GM20000 (cell line): Measurements from ENCODE around the gene CCDC74A.
"Not testable (repeated sequence)": the region's sequence is repeated elsewhere in the genome, so short reads cannot be mapped to it uniquely, and the experiment has no call there.

Experiments used
- DNase-seq: peaks from one replicate; pipeline ENCODE4 v3.0.0; 2012; ENCODE audit warnings: low spot score
- TF ChIP-seq, protein P1 (sequence below): IDR thresholded peaks from 2 replicates; pipeline ENCODE4 v1.5.1; 2012; ENCODE audit warnings: mild to moderate bottlenecking, control low read depth; ENCODE audit errors: extremely low read depth, missing control alignments

The CCDC74A gene

DNA sequence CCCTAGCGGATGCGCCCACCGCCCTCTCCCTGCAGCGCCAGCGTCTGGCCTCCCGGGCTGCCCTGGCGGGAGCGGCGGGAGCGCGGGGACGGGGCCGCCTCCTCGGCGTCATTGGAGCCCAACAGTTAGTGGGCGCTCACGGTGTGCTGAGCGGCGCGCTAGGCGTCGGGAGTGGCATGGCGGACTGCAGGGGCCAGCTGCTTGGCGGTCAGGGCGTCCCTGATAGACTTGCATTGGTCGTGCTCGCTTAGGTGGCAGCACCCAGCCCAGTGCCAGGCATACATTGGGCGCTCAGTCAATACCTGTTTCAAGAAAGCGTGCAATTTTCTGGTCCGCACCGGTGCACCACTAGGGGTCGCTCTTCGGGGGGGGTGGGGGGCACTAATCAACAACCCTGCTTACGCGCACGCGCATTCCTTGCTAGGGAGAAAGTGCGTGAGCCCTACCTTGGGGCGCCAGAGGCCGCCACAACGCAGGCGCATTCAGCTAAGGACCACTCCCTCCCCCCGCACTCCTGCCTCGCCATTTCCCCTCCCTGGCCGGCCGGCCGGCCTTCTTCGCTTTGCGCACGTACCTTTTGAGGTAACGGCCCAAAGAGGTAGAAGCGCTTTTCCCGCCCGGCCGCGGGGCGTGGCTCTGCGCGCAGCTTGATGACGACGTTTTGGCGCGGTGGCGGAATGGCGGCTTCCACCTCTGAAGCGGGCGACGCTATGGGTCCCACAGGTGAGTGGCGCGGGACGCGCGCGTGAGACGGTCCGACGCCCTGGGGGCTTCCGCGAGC, 35.1 kb upstream of the CCDC74A start:
- TF ChIP-seq, protein P1, sequence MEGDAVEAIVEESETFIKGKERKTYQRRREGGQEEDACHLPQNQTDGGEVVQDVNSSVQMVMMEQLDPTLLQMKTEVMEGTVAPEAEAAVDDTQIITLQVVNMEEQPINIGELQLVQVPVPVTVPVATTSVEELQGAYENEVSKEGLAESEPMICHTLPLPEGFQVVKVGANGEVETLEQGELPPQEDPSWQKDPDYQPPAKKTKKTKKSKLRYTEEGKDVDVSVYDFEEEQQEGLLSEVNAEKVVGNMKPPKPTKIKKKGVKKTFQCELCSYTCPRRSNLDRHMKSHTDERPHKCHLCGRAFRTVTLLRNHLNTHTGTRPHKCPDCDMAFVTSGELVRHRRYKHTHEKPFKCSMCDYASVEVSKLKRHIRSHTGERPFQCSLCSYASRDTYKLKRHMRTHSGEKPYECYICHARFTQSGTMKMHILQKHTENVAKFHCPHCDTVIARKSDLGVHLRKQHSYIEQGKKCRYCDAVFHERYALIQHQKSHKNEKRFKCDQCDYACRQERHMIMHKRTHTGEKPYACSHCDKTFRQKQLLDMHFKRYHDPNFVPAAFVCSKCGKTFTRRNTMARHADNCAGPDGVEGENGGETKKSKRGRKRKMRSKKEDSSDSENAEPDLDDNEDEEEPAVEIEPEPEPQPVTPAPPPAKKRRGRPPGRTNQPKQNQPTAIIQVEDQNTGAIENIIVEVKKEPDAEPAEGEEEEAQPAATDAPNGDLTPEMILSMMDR: peak; percentile 76
- peak; percentile 98 for DNase-seq

DNA sequence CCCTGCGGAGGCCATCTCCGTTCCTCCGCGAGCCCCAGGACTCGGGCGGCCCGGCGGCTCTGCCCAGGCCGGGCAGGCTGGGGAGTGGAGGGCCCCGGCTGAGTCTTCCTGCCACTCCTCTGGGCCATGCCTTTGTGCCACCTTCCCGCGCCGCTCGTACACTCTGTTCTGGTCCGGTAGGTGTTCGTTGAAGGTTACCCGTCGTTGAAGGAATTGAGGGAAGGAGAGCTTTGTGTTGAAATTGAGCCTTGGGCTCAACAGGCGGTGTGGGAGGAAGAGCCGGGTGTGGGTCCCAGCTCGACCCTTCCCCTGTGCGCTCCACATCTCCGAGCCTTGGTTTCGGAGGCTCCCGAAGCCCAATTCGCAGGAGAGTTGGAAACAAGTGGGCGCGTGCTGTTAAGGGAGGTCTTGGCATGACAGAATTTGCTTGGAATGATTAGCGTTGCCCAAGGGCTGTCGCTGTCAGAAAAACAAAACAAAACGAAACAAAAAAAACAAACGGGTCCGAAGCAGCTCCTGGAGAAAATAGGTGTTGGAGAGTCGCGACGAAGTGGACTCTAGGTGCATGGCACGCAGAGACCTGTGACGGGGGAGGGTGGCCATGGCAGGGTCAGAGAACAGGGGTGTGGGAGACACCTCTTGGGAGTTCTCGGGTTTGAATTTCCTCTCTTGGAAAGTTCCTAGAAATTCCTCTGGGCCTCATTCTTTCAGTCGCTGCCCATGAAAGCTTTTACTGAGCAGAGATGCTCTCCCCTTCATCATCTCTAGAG, 34.3 kb upstream of the CCDC74A start:
- TF ChIP-seq, protein P1: no peak
- no peak for DNase-seq

DNA sequence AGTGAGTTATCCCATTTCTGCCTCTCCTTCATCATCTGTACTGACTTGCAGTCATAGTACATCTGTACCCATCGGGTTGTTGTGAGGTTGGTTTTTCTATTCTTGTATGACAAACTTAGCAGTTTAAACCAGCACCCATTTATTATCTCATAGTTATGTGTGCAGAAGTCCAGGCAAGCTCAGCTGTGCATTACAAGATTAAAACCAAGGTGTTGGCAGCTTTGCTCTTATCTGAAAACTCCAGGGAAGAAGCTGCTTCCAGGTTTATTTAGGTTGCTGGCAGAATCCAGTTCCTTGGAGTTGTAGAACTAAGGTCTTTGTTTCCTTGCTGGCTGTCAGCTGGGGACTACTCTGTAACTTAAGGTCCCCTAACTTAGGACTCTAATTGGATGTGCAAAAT, 32.2 kb upstream of the CCDC74A start:
- not testable (repeated sequence) for DNase-seq

DNA sequence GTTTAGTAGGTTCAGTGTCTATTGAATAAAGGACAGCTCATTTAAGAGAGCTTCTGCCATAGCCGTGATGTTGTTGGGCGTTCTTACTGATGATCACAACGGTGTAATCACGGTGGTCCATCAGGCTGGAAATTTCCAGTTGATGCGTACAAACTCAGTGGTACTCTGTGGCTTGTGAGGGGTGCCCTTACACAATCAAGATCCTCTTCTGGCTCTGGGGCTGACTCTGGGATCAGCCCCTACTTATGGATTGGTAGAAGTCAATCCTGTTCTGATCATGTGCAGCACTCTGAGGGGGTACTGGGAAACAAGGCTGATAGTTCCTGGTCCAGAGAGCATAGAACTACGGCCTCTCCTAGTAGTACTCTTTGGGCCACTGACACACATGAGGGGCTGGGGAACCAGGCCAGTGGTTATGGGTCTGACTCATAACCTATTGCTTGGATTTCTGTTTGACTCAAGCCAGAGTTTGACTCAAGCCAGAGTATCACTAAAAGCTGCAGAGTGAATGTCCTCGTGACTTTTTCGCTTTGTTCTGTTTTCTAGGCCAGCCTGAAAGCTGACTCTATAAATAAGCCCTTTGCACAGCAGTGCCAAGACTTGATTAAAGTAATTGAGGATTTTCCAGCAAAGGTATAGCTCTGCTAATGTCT, 29.2 kb upstream of the CCDC74A start:
- not testable (repeated sequence) for DNase-seq

DNA sequence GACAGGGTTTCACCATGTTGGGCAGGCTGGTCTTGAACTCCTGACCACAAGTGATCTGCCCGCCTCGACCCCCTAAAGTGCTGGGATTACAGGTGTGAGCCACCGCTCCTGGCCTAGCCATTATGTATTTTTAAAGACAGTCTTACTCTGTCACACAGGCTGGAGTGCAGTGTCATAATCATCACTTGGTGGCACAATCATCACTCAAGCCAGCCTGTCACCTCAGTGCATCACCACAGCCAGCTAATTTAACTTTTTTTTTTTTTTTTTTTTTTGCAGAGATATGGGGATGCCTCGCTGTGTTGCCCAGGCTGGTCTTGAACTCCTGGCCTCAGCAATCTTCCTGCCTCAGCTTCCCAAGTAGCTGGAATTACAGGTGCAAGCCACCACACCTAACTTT, 24.1 kb upstream of the CCDC74A start:
- DNase-seq: not testable (repeated sequence)

DNA sequence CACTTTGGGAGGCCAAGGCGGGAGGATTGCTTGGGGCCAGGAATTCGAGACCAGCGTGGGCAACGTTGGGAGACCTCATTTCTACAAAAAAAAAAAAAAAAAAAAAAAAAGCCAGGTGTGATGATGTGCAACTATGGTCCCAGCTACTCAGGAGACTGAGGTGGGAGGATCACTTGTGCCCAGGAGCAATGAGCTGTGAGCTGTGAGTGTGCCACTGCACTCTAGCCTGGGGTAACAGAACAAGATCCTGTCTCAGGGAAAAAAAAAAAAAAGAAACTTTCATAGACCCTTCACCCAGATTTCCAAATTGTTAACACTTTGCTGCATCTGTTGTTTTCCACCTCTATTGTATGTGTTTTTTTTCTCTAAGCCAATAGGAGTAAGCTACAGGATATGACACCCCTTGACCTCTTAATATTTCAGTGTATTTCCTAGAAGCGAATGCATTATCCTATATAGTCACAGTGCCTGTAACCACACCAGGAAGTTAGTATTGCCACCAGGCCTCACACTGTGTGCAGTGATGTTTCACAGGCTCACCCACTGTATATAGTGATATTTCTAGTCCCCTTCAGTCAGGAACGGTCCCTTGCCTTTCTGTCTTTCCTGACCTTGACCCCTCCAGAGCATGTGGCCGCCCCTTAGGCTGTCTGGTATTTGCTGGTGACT, 23.5 kb upstream of the CCDC74A start:
- not testable (repeated sequence) for DNase-seq

DNA sequence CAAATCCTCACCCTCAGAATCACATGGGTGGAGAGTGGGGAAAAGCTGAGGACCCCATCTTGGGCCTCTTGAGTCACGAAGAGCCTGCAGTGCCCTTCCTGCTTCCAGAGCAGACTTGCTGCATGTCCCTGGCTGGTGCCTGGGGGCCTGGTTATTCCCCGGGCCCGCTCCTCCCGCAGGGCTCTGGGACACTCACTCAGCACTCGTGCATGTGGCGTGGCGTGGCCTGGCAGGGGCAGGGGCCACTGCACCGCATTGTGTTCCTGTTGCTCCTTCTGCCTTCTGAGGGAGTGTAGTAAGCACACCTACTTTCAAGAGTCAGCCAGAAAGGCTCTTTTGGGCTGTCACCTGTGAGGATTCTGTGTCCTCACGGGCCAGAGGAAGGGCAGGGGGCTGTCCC, 18.1 kb upstream of the CCDC74A start:
- no peak for DNase-seq
- TF ChIP-seq, protein P1: no peak

DNA sequence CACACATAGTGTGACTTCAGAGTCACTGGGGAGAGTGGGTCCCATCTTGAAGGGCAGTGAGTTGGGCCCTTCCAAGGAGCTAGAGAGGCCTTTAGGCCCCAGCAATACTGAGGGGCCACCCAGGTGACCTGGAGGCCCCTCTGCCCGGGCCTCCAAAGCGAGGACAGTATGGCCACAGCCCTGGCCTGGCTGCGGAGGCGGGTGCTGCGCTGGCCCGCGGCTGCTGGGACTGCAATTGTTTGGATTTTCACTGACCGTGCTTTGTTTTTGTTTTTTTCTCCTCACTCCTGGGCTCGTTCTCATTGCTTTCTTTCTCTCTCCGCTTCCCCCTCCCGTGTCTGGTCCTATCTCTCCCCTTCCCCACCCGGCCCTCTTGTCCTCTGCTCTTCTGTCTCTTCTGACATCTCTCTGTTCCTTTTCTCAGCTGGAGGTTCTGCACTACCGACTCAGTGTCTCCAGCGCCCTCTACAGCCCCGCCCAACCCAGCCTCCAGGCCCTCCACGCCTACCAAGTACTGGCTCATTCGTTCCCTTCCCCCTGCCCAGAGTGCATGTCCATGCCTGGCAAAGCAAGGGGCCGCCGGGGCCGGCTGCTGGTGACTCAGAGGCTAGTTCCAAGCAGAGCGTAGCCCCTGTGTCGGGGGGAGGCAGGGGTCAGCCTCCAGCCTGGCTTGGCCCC, 16.3 kb upstream of the CCDC74A start:
- not testable (repeated sequence) for DNase-seq

DNA sequence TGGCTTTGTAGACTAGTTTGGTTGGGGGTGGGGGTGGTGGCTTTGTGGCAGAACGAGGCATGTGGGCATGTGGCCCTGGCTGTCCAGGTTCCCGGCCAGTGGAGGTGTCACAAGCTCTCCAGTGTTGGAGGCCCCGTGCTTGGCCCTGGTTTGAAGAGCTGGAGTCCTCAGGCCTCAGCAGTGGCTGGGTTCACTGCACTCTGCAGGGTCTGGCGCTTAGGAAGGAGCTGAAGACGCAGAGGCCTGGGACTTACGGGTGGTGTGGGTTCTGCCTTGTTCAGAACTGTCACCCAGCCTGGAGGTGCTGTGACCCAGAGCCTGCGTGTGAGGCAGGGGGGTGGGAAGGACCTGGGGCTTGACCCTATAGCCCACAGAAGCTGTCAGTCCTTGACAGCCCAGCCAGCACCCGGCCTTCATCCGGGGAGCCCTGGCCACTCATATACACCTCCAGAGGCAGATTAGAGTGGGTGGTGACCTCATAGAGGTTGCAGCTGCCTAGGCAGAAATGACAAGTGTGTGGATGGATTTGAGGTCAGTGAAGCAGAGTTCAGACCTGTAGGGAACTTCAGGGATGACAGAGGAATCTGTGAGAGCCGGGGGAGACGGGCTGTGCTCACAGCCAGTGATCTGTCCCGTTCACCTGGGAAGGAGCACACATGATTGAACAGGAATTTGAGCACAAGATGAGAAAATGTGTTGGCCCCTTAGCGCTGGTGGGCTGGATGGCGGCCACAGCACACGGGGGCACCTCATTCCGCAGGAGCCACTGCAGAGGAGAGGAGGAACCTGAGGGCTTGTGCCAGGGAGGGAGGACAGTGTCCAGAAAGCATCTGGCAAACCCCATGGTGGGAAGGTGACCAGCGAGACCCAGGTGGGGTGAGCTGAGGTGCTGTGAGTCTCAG, 15.5 kb upstream of the CCDC74A start:
- not testable (repeated sequence) for DNase-seq

DNA sequence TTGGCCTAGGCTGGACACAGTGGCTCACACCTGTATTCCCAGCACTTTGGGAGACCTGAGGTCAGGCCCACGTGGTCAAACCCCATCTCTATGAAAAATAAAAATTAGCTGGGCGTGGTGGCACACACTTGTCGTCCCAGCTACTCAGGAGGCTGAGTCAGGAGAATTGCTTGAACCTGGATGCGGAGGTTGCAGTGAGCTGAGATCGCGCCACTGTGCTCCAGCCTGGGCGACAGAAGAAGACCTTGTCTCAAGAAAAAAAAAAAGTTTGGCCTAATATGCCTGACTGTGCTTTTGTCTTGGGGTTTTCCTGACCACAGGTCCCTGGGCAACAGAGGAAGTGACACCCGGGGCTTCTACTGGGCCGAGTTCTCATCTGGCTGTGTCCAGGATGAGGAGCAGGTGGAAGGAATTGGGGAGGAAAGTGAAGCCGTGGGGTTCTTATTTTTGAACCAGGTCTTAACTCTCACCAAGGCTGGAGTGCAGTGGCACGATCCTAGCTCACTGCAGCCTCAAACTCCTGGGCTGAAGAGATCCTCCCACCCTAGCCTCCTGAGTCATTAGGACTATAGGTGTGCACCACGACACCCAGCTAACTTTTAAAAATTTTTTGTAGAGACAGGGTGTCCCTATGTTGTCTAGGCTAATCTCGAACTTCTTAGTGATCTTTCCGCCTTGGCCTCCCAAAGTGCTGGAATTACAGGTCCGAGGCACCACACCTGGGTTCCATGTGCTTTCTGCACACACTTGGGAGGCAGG, 13.1 kb upstream of the CCDC74A start:
- not testable (repeated sequence) for DNase-seq

DNA sequence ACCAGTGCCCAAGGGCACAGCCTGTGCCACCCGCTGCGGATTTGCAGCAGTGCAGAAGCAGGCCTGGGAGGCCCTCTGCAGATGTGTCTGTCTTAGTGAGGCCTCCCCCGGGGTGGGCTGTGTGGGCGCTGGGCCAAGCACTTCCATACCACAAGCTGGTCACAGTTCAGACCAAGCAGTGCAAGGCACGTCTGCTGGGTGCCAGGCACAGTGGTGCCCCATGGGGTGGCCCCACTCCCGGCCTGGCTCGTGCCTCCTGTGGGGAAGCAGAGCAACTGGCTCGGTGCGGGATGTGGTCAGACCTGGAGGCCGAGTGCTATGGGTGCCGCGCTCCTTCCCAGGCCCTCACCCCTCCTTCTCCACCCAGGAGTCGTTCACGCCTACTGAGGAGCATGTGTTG, 12.5 kb upstream of the CCDC74A start:
- DNase-seq: not testable (repeated sequence)
